Measurements from ENCODE around the gene SOAT2.

The SOAT2 gene

DNA sequence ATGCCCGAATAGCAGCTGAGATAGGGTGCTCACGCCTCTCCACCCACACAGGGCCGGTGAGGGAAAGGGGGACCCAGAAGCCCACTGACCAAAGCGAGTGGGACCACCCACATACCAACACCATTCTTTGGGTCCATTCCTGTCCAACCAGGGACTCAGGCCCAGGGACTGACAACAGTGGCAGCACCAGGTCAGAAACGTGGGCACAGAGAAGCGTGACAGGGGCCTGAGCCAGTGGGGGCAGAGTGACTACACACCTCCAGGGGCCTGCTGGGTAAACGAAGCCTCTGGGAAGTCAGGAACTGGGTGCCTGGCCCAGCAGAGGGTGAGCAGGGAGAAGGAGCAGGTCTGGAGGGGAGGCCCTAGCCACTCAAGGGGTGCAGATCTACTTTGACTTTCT is 37.8 kb upstream of the SOAT2 start:
- ATAC-seq, result no peak

DNA sequence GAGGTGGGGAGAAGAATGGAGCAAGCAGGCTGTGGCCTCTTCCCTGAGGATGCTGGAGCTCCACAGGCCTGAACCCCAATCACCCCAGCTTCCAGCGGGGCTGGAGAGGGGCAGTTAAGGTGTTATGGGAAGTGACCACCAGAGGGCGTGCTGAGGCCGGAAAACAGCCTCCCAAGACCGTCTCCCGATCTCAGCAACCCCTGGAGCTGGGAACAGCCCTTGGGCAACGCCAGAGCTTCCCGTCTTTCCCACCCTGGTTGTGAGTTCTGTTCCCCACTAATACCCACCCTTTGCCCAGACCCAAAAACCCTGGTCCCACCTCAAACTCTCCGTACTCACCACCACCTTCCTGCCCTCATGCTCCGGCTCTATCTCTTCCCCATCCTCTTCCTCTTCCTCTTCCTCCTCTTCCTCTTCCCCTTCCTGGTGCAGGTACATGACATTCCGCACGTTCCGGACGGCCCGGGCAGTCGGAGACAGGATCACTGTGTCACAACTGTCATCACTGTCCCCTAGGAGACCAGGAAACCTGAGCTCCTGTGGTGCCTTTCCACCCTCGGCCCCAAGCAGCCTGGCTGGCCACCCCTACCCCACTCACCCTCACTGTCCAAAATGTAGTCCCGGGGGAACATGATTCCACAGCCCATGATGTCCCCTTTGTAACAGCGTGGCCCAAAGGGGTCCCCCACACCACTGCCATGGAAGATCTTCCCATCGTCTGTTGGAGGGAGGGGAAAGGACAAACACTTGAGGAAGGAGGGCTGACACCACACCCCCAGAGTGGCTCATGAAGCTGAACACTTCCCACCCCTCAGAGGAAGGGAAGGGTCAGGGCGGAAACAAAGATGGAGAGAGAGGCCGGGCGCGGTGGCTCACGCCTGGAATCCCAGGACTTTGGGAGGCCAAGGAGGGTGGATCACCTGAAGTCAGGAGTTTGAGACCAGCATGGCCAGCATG is 37.0 kb upstream of the SOAT2 start:
- ATAC-seq, result peak; percentile 59 to 65

DNA sequence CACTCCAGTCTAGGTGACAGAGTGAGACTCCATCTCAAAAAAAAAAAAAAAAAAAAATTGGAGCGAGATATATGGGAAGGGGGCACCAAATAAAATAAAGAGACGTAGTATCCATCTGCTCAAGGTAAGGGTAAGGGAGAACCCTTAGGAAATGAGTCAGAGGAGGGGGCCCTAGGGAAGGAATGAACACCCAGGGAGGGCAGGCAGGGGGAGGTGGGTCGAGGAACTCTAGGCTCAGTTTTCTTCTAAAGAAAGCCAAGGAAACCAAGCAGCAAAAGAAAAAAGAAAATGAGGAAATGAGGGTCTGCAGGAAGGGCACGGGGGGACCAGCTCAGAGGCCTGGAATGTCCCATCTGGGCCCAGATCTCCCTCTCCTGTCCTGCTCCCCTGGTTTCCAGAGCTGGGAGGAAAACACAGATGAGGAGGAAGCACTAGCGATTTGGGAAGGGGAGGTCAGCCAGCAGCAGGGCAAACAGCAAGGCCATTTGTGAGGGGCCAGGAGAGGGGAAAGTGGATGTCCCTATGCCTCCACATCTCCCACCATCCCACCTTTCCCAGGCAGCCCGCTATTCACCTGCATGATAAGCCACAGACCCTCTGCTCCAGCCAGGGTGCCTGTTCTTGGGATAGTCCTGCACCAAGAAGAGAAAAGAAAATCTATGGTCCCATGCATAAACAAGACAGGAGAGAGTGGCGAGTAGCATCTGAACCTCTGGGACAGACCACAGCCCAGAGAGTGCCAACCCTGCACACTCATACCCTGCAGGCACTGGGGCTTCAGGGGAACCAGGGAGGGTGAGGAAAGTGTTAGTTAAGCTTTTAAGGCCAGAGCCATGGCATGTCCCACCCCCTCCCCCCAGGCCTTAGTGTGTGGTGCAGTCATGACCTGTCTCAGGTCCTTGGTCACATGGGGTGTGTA is 36.0 kb upstream of the SOAT2 start:
- no peak for ATAC-seq

DNA sequence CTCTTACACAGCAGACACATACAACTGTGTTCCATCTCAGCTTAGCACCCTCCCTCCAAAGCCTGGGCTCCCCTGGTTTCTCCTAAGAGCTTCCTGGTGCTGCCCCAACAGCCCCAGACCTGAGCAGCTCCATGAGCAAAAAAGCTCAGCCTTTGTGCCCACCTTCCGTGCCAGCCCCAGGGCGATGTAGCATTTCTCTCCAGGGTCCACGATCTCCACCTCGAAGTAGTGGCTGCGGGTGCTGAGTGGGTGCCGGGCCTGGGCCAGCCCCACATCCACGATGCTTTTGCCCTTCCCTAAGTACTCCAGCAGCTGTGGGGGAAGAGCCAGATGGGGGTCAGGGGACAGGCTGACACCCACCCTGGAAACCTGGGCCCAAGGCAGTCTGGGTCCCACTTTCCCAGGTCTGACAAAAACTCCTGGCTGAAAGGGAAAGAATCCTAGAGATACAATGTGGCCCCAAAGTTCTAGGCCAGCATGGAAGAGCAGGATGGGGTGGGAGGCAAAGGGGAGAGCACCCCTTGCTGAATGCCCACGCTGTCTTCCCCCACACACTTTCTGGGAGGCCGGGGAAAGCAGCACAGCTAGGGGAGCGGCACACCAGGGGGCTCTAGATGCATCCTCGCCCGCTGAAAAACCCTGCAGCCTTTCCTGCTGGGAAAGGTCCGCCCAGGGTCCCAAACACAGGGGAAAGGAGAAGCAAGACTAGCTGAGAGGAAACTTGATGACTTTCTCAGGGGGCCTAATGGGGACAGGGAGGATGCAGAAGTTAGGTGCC is 35.1 kb upstream of the SOAT2 start:
- ATAC-seq, result no peak

DNA sequence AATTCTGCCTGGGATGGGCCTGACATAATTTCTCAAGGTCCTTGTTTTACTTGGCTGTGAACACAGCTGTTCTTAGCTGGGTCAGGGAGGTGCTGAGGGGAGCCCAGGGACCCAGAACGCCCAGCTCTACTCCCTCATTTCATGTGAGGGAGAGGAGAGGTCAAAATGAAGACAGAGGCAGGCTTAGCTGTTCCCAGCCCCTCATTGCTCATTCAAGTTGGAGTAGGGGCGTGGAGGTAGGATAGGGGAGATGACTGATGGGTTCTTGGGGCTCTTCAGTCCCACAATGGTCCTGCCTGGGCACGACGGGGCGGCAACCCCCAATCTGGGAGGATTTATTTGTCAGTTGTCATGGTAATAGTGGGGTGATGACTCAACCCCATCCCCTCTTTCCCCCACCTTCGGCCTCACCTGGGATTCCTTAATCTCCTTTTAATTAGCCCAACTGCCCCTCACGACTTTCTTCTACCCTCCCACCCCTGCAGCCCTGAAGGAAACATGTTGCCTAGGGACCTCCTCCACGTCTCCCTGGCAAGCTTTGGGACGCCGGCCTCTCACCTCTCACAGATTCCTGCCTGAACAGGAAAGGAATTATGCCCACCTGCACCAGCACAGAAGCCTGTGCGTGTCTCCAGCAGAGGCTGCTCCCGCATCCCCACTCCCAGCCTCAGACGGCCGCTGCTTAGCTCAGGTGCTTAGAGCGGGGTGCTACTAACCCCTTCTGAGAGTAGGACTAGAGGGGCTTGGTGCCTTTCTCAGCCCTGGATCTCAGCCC is 34.3 kb upstream of the SOAT2 start:
- no peak for ATAC-seq

DNA sequence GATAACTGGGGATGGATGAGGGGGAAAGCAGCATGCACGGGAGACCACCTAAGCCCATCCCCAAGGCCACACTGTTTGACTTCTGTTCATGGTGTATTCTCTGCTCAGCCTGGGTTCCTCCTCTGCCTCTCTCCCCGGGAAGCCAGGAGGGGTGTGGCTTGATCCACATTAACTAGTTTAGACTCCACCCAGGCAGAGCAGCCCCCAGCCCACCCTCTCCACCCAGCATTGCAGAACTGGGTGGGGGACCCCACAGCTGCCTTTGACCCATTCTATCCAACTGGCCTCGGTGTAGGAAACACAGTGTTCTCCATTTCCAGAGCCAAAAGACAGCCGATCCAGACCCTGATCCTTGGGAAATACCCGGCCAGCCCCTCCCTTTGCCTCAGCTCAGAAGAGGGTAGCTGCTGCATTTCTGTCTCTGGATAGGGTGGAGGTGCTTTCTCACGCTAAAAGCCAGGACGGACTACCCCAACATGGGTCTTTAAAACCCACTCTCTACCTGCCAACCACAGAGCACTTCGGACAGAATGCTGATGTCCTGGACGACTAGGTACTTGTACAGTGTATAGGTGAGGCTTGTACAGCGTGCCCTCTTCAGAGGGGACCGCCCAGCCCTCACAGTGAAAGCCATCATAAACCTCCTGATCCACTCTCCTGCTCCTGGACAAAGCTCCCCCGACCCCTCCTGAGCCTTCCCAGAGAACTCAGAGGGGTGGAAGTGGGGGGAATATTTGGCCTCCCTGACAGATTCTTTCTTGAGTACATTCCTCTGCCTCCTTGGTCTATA is 33.5 kb upstream of the SOAT2 start:
- no peak for ATAC-seq

DNA sequence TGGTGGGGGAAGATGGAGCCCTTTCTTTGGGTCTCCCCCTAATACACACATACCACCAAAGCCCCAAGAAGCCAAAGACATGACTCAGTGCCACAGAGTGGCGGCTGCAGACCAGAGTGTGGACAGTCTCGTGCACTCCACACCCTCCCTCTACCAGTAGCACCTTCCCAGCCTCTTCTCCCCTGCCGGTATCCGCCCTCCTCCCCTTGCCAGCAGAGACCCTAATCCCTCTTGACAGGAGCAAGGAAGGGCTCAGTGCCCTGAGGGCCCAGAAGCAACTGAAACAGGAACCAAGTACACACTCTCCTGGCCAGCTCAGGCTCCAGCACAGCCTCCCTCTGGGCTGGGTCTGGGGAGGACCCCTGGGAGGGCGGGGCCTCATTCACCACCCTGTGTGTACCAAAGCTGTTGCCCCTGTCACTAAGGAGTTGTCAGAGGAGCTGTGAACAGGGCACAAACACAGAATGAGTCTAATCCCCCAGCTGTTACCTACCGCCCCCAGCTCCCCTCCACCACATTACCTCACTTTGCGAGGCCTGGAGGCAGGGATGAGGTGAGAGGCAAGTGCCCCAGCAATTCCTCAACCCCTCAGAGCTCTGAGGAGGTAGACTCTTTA is 32.3 kb upstream of the SOAT2 start:
- no peak for ATAC-seq

DNA sequence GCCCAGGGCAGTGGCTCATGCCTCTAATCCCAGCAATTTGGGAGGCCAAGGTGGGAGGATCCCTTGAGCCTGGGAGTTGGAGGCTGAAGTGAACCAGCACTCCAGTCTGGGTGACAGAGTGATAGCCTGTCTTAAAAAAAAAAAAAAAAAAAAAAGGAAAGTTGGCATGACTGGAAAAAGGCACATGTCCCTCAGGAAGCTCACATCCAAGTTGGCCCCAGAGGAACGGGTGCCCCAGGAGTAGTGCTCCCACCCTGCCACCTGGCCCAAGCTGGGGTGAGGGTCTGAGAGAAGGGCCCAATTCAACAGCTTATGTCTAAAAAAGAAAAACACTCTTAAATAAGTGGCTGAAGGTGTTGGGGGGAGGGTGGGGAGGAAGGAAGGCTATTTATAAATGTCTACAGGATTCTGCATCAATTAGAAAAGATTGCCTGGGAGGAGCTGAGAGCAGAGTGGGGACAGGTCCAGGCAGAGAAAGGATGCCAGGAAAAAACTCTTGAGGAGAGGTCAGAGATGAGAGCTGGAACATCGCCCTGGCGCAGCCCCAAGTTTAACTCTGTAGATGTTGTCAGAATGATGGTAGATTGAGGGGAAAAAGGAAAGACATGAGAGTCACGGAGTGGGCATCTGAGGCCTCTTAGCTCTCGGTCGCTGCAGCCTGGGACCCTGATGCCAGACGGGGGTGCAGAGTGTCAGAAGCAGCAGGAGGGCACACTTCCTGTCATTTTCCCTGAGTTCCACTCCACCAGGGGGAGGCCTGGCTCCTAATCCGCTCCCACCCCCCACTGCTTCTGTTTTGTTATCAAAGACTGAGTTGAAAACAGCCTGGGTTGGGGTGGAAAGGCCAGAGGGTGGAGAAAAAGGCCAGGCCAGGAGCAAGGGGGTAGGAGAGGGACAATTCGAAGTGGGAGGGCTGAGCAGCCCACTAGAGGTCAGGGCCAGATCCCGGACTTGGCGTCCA is 31.4 kb upstream of the SOAT2 start:
- ATAC-seq, result no peak

DNA sequence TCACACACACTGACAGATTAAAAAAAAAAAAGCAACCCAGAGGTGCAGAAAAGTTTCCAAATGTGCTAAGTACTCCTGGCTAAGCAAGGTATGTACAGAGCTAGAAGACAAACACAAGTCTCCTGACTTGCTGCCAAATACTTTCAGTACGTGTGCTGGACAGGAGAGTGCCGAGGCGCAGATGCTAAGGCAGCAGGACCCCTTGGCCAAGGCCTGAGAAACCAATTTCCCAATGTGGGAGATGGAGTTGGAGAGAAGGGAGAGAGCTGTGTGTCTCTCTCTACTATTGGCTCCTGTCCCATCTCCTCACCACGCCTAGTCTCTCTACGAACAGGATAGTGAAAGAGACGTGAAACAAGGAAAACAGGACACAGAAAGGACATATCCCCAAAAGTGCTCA is 29.4 kb upstream of the SOAT2 start:
- ATAC-seq, result no peak

DNA sequence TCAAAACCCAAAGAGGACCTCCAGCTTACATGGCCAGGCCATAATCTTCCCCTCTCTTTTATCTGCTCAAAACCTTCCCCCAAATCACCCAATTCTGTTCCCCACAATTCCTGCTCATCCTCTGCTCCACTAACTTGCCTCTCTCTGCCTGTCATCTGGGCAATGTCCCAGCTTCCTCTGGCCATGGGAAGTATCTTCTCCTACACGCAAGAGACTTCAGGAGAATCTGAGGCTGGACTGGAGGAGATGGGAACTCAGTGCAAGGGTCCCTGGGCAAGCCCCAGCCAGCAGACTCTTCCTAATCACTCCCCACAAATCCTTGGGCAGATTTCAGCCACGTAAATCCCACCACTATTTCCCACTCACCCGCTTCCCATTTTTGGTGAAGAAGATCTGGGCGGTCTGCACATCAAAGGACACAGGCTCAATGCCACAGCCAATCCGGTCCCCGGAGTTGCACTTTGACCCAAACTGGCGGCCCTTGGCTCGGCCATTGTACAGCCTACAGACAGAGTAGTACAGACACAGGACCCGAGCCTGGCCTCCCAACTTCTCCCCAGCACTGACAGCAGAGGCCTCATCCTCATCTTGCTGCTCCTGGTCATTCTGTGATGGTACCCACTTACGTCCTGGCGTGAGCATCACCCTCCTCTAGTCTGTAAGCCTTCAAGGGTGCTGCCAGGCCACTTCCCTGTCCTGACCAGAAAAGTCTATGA is 28.8 kb upstream of the SOAT2 start:
- ATAC-seq, result no peak

DNA sequence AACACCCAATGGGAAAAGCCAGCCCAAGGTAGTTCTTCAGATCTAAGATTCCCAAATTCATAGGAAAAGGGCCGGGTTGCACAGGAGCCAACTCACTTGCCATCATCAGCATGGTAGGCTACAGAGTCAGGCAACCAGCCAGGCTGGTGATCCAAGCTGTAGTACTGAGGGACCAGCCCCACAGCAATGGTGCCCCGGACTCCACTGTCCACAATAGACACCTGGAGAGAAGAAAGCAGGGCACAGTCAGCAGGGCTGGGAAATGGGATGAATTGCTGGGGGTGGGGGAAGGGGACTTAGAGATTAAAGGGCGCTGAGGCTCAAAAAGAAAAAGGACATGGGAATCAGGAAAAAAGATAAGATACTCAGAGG is 28.3 kb upstream of the SOAT2 start:
- no peak for ATAC-seq

DNA sequence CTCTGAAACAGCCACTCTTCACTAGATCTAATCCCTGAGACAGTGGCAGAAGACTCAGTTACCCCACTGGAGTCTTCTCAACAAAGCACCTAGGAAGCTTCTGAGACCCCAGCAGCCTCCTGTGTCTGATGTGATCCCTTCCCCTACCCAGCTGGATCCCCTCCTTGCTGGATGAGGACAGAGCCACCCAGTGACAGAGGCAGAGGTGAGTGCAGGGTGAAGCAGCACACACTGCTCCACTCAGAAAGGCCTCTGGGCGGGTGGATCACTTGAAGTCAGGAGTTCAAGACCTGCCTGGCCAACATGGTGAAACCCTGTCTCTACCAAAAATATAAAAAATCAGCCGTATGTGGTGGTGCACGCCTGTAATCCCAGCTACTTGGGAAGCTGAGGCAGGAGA is 26.8 kb upstream of the SOAT2 start:
- ATAC-seq, result no peak

DNA sequence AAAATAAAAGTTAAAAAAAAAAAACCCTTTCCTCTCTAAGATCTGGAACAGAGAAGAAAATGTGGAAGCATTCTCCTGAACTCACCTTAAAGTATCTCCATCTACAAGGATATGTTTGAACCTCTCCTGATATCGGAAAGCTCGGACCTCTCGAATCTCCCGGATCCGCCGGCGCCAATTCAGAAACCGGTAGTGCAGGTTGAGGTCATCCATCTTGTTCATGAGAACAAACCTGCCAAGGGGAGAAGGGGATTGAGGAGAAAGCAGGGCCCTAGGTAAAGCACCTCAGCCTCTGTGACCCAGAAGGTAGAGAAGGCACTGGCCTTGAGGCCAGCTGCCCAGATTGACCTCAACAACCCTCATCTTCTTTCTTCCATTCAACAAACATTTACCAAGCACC is 26.3 kb upstream of the SOAT2 start:
- ATAC-seq, result no peak

DNA sequence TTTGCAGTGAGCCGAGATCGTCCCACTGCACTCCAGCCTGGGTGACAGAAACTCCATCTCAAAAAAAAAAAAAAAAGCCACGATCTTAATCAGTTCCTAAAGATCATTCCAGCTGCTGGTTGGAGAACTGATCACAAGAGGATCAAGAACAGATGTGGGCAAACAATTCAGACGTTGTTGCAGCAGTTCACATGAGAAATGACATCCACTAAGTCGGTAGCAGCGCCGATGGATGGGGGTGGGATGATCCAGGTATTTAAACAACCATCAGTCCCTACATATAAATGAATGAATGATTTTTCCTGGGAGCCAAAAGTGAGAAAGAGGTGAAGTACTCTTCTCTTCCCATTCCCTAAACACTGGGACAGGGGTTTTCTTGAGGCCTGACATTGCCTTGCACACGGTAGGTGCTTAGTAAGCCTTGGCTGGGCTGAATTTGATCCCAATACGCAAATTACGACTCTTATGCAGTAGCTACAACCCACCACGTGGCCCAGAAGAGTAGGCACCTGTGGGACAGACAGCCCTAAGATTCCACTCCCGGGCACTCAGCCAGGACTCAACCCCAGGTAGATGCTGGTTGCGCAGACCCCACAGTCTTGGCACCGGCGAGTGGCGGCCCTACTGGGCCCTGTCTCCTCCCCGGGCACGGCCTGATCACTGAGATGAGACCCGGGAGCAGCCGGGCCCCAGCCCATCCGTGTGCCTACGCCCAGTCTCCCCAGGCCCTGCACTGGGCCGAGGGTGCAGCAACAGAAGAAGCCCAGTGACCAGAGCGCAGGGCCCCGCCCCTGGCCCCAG is 24.7 kb upstream of the SOAT2 start:
- peak; percentile 12 to 16 for ATAC-seq

DNA sequence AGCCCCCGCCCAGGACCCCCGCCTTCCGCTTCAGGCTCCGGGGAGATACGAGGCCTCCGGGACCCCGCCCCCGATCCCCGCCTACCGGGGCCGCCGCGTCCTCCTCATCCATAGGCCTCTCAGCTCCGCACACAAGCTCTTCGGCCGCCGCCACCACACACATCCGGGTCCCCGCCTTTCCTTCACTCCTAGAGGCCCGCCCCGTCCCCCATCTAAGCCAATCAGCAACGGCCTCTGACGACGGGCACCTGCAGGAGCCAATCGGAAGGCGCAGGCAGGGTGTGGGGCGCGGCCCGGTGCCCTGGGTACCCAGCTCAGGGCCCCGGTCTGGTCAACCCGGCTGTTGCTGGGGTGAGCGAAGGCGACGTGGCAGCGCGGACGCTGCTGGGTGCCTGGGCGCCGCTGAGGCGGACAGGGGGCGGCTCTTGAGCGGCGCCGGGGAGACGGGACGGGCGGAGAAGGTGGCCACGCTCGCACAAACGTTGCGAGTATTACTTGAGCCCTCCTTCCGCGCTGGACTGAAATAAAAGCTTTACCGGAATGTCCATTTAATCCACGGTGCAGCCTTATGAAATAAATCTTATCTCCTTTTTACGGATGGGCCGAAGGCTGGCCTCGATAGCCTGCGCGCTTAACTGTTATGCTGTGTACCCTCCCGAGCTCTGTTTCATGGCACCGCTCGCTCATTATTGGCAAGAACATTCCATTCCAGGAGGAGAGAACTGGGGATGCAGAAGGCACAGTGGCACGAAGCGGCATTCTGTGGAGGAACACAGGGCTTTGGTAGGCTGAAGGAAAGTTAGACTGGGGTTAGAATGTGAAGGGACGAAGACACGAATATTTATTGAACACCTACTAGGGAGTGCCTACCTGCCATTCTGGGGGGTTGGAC is 23.8 kb upstream of the SOAT2 start, which contains the start of gene SPRYD3:
Gene SPRYD3 (minus strand): TSS at position 165 of the 892 bp plus-strand sequence. CDS start 57 bp downstream, at position 108.
- peak; percentile 97 to 98 for ATAC-seq

DNA sequence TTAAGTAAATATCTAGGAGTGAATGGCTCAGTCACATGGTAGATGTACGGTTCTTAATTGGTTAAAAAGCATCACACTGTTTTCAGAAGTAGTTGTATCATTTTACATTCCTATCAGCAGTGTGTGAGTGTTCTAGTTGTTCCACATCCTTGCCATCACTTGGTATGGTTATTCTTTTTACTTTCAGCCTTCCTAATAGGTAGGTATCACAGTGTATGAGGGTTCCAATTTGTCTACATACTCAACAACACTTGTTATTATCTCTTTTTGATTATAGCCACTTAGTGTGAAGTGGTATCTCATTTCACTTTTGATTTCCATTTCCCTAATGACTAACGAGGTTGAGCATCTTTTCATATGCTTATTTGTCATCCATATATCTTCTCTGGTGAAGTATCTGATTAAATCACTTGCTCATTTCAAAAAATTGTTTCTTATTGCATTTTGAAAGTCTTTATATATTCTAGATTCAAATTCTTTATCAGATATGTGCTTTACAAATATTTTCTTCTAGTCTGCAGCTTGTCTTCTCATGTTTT is 20.6 kb upstream of the SOAT2 start:
- peak; percentile 6 to 7 for ATAC-seq

All from activated CD4-positive, CD25-positive, alpha-beta regulatory T cell treated with anti-CD3 and anti-CD28 coated beads, Interleukin-2, amount 50 U/mL, for 24 hours (primary cell).